Type B pancreatic cell (in vitro differentiated cells): Measurements from ENCODE around the gene MCM9. TPM values are rescaled to one million over a fixed set of nuclear protein-coding genes. Genes with fewer than 3 reads are reported as not detected.
A peak's percentile ranks its signal among the peaks of the same experiment; 100 is the strongest.
"Not testable (repeated sequence)": the region's sequence is repeated elsewhere in the genome, so short reads cannot be mapped to it uniquely, and the experiment has no call there.

Experiments
- DNase-seq: peaks from one replicate; pipeline ENCODE4 v3.0.0; 2021; ENCODE audit warnings: mixed read lengths; ENCODE audit not compliant: unreplicated experiment; ENCODE audit errors: extremely low spot score
- H3K27ac Mint-ChIP-seq: 2 replicates; pipeline ENCODE4 v1.8.0; 2021; ENCODE audit warnings: mild to moderate bottlenecking, mixed read lengths
- H3K27me3 Mint-ChIP-seq: 2 replicates; pipeline ENCODE4 v1.8.0; 2021; ENCODE audit warnings: mixed read lengths
- H3K36me3 Mint-ChIP-seq: 2 replicates; pipeline ENCODE4 v1.8.0; 2021; ENCODE audit warnings: mixed read lengths
- H3K4me1 Mint-ChIP-seq: one replicate; pipeline ENCODE4 v1.8.0; 2021; ENCODE audit warnings: mixed read lengths; ENCODE audit not compliant: unreplicated experiment
- H3K4me3 Mint-ChIP-seq: 2 replicates; pipeline ENCODE4 v1.8.0; 2021; ENCODE audit warnings: mild to moderate bottlenecking, mixed read lengths
- H3K9me3 Mint-ChIP-seq: 2 replicates; pipeline ENCODE4 v1.8.0; 2021; ENCODE audit warnings: mixed read lengths
- CTCF ChIP-seq: fragments of 200-600 bp; sonication (generic); conservative IDR thresholded peaks from 2 replicates; pipeline ENCODE4 v1.5.0; 2021; ENCODE audit warnings: antibody characterized with exemption, mild to moderate bottlenecking
- total RNA-seq: library from RNA; stranded (reverse); gene quantifications from 2 replicates; pipeline ENCODE4 v1.2.1, GENCODE V29; 2021; ENCODE audit warnings: low replicate concordance

The MCM9 gene
- total RNA-seq, 1 donor from 2014 or later = 19.6 TPM

DNA sequence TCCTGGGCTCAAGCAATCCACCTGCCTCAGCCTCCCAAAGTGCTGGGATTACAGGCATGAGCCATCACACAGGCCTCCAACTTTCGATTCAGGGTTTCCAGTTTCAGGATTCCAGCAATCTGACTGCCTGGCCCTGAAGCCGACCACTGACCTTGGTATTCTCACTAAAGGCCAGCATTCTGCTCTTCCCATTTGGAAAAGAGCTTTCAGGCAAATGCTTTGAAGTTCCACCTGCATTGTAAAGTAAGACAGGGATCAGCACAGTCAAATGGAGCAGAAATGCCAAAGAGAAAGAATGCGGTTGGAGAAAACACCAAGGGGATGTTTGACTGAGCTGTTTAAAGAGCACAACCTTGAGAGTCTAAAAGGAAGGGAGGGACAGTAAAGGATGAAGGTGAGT lies 166.5 kb downstream of the MCM9 start:
- DNase-seq = no peak
- H3K36me3 Mint-ChIP-seq = no peaks in the 10 kb centered on the region
- TF ChIP-seq CTCF = no peak
- H3K4me1 Mint-ChIP-seq = peaks cover 31% of the 10 kb centered on the region
- no peak overlapping the region for H3K4me3 Mint-ChIP-seq
- H3K27ac Mint-ChIP-seq = peak overlapping the region; percentile 61
- no peaks in the 10 kb centered on the region for H3K27me3 Mint-ChIP-seq
- no peaks in the 10 kb centered on the region for H3K9me3 Mint-ChIP-seq

GRCh38 chr6:118765316-118765715 lies 169.6 kb downstream of the MCM9 start:
- H3K9me3 Mint-ChIP-seq, DNase-seq, H3K27ac Mint-ChIP-seq, H3K36me3 Mint-ChIP-seq, H3K27me3 Mint-ChIP-seq, H3K4me3 Mint-ChIP-seq: not testable (repeated sequence)
- H3K4me1 Mint-ChIP-seq = peaks cover 20% of the 10 kb centered on the region

DNA sequence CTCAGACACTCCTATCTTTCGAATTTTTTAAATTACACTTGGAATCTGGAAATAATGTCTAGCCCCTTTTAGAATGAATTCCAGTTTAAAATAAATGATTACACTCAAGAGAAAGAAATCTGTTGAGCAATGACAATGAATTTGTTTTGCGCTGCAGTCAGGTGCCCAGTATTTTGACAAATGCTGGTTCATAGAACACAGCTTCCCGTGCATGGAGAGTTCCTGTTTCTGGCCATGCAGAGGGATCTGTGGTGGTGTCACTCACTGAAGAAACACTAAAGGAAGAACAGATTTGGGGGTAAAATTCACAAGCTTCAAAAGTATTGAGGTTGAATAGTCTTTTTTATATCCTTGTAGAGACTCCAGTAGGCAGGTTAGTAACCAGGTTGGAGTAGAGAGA lies 170.2 kb downstream of the MCM9 start:
- Mint-ChIP-seq H3K27ac (no peak overlapping the region), H3K27me3 (no peaks in the 10 kb centered on the region), H3K4me3 (no peak overlapping the region), H3K36me3 (no peaks in the 10 kb centered on the region), H3K9me3 (no peaks in the 10 kb centered on the region), H3K4me1 (peaks cover 15% of the 10 kb centered on the region)
- no peak for TF ChIP-seq CTCF
- no peak for DNase-seq

Other genes with a start within 250 kb of the MCM9 start
- gene ASF1A, start 41.0 kb downstream of the MCM9 start, total RNA-seq = 25.4 and 32.5 TPM in 2 replicates
- gene FAM184A, start 143.5 kb upstream of the MCM9 start, total RNA-seq = 3.4 and 7.5 TPM in 2 replicates